NCI-H748 (cell line): ENCODE results near the gene IRF8.

Experiments
- DNase-seq: peaks from one replicate; lab custom pipeline; 2025; ENCODE audit not compliant: unreplicated experiment; lab: John Stamatoyannopoulos, UW

Gene IRF8

GRCh38 chr16:85912211-85912974, 13.4 kb downstream of the IRF8 start:
- no peak for DNase-seq

GRCh38 chr16:85913141-85913601, 14.2 kb downstream of the IRF8 start:
- DNase-seq: no peak

- no peak for DNase-seq
These were observed 14.9 kb downstream of the IRF8 start for GRCh38 chr16:85913688-85914422.

- DNase-seq: no peak
These were observed 15.4 kb downstream of the IRF8 start for GRCh38 chr16:85914423-85914794.

- no peak for DNase-seq
These were observed 16.3 kb downstream of the IRF8 start for GRCh38 chr16:85915125-85915845.

GRCh38 chr16:85916141-85916890, 17.4 kb downstream of the IRF8 start:
- DNase-seq: no peak

GRCh38 chr16:85917012-85917411, 18.1 kb downstream of the IRF8 start:
- no peak for DNase-seq

- DNase-seq: no peak
These were observed 19.0 kb downstream of the IRF8 start for GRCh38 chr16:85917959-85918358.

- no peak for DNase-seq
These were observed 19.5 kb downstream of the IRF8 start for GRCh38 chr16:85918436-85918835.

- no peak for DNase-seq
These were observed 20.6 kb downstream of the IRF8 start for GRCh38 chr16:85919271-85920267.

GRCh38 chr16:85921026-85921425, 22.1 kb downstream of the IRF8 start:
- no peak for DNase-seq

GRCh38 chr16:85923153-85924021, 24.4 kb downstream of the IRF8 start:
- no peak for DNase-seq

GRCh38 chr16:85924675-85925074, 25.7 kb downstream of the IRF8 start:
- DNase-seq: no peak

GRCh38 chr16:85926370-85926769, 27.4 kb downstream of the IRF8 start:
- DNase-seq: no peak

GRCh38 chr16:85927371-85927770, 28.4 kb downstream of the IRF8 start:
- DNase-seq: no peak

- no peak for DNase-seq
These were observed 29.0 kb downstream of the IRF8 start for GRCh38 chr16:85927959-85928358.

- DNase-seq: no peak
These were observed 29.4 kb downstream of the IRF8 start for GRCh38 chr16:85928401-85928820.

GRCh38 chr16:85929259-85929721, 30.3 kb downstream of the IRF8 start:
- no peak for DNase-seq

GRCh38 chr16:85930301-85930700, 31.3 kb downstream of the IRF8 start:
- DNase-seq: no peak
